Activated CD4-positive, alpha-beta T cell treated with anti-CD3 and anti-CD28 coated beads, Interleukin-2, amount 50 U/mL, for 48 hours (primary cell): ENCODE measurements around the gene METTL25B.

Source experiments
- DNase-seq, 2 experiments: peaks; one replicate each; pipeline ENCODE4 v3.0.0-alpha.2; 2020

METTL25B gene

GRCh38 chr1:156727926-156728598 is at the start of gene METTL25B:
Gene METTL25B (plus strand): TSS chr1:156728469. CDS start chr1:156729105, 636 bp downstream.
- peak; percentile 82 to 86 for DNase-seq

GRCh38 chr1:156680056-156680455 is 48.2 kb upstream of the METTL25B start:
- no peak for DNase-seq

GRCh38 chr1:156681196-156681960 is 46.9 kb upstream of the METTL25B start:
- no peak for DNase-seq

- no peak for DNase-seq
Measured at GRCh38 chr1:156682166-156682890, 45.9 kb upstream of the METTL25B start.

GRCh38 chr1:156684227-156684782 is 44.0 kb upstream of the METTL25B start:
- peak; percentile 41 to 57 for DNase-seq

- peak; percentile 75 to 85 for DNase-seq
Measured at GRCh38 chr1:156689035-156689952, 39.0 kb upstream of the METTL25B start.

- no peak for DNase-seq
Measured at GRCh38 chr1:156689953-156690674, 38.2 kb upstream of the METTL25B start.

- no peak for DNase-seq
Measured at GRCh38 chr1:156690675-156691036, 37.6 kb upstream of the METTL25B start.

- no peak for DNase-seq
Measured at GRCh38 chr1:156691191-156691590, 37.1 kb upstream of the METTL25B start.

- no peak for DNase-seq
Measured at GRCh38 chr1:156691665-156692440, 36.4 kb upstream of the METTL25B start.

- no peak for DNase-seq
Measured at GRCh38 chr1:156692441-156692924, 35.8 kb upstream of the METTL25B start.

- DNase-seq = no peak
Measured at GRCh38 chr1:156692925-156693847, 35.1 kb upstream of the METTL25B start.

GRCh38 chr1:156693848-156694689 is 34.2 kb upstream of the METTL25B start:
- DNase-seq = no peak

- no peak for DNase-seq
Measured at GRCh38 chr1:156694690-156694962, 33.6 kb upstream of the METTL25B start.

- DNase-seq = no peak
Measured at GRCh38 chr1:156696755-156697154, 31.5 kb upstream of the METTL25B start.

GRCh38 chr1:156697481-156697880 is 30.8 kb upstream of the METTL25B start:
- DNase-seq = no peak

- DNase-seq = no peak
Measured at GRCh38 chr1:156698995-156699394, 29.3 kb upstream of the METTL25B start.

GRCh38 chr1:156700736-156701531 is 27.3 kb upstream of the METTL25B start:
- no peak for DNase-seq
